ENCODE measurements around the gene FAM234B.

DNA sequence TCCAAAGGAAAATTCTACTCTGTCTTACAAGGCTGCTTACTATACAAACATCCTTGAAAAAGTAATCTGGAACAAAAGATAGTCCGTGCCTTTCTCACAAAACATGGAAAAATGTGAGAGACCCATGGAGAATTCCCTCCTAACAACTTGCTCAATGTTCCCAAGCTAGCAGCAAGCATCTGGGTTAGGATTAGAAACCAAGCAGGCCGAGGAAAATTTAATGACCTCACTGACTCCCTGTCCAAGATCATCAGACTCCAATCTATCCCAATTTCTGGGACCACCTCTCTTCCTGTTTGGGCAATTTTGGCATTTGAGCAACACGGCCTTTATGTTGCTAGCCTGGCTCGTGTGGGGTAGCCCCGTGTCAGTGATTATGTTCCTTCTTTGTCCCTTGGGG lies 77.4 kb downstream of the FAM234B start:
- TF ChIP-seq, protein P1, sequence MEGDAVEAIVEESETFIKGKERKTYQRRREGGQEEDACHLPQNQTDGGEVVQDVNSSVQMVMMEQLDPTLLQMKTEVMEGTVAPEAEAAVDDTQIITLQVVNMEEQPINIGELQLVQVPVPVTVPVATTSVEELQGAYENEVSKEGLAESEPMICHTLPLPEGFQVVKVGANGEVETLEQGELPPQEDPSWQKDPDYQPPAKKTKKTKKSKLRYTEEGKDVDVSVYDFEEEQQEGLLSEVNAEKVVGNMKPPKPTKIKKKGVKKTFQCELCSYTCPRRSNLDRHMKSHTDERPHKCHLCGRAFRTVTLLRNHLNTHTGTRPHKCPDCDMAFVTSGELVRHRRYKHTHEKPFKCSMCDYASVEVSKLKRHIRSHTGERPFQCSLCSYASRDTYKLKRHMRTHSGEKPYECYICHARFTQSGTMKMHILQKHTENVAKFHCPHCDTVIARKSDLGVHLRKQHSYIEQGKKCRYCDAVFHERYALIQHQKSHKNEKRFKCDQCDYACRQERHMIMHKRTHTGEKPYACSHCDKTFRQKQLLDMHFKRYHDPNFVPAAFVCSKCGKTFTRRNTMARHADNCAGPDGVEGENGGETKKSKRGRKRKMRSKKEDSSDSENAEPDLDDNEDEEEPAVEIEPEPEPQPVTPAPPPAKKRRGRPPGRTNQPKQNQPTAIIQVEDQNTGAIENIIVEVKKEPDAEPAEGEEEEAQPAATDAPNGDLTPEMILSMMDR (IDR thresholded peaks at IDR 0.05; ENCODE audit: low read depth, low read length) = no peak
- no peak for TF ChIP-seq EZH2phosphoT487 (IDR thresholded peaks at IDR 0.05; ENCODE audit: low read depth)

Data from OCI-LY3 (cell line).